H1 (cell line): ENCODE measurements around the gene CDKN2B. TPM values are rescaled to one million over a fixed set of nuclear protein-coding genes. Genes with fewer than 3 reads are reported as not detected.

ENCODE experiments used
- CTCF ChIA-PET: fragments of 300-600 bp; sonication (Branson Sonifier 250); formaldehyde crosslinking; loops from one replicate; lab custom pipeline; 2021; ENCODE audit not compliant: partially characterized antibody; lab: Charles Lee
- POLR2A ChIA-PET: fragments of 300-600 bp; sonication (Branson Sonifier 250); formaldehyde crosslinking; loops from one replicate; lab custom pipeline; 2021; ENCODE audit warnings: inconsistent platforms; ENCODE audit not compliant: partially characterized antibody; lab: Charles Lee
- DNase-seq, 2 experiments: peaks; one replicate each; pipeline versions ENCODE4 v3.0.0 to v3.0.0-alpha.2; 2010 to 2022; ENCODE audit warnings: low spot score in 2 of 2, low read depth in 1 of 2, mixed read lengths in 1 of 2
- FAIRE-seq: peaks from 2 replicates; lab custom pipeline; 2011; peaks lifted over from hg19 to GRCh38; lab: Jason Lieb, UNC
- H2AFZ ChIP-seq: 2 replicates; pipeline ENCODE4 v1.8.1; 2012; ENCODE audit warnings: low read length, inconsistent platforms
- H2AK5ac ChIP-seq: 2 replicates; pipeline ENCODE4 v1.6.1; 2013; ENCODE audit warnings: low read depth, low read length
- H2BK120ac ChIP-seq: replicated peaks from 2 replicates; pipeline ENCODE3; 2013; ENCODE audit warnings: low read depth, low read length, inconsistent platforms
- H2BK12ac ChIP-seq: 2 replicates; pipeline ENCODE4 v1.6.1; 2013; ENCODE audit warnings: low read depth, low read length
- H2BK15ac ChIP-seq: 2 replicates; pipeline ENCODE4 v1.6.1; 2013; ENCODE audit warnings: low read length
- H2BK20ac ChIP-seq: 2 replicates; pipeline ENCODE4 v1.6.1; 2013; ENCODE audit warnings: low read length
- H2BK5ac ChIP-seq: 2 replicates; pipeline ENCODE4 v1.6.1; 2013; ENCODE audit warnings: low read depth, low read length
- H3K14ac ChIP-seq: 2 replicates; pipeline ENCODE4 v1.6.1; 2013; ENCODE audit warnings: inconsistent platforms; ENCODE audit not compliant: insufficient read length
- H3K18ac ChIP-seq: 2 replicates; pipeline ENCODE4 v1.6.1; 2013; ENCODE audit warnings: low read length; ENCODE audit errors: extremely low read depth
- H3K23ac ChIP-seq: 2 replicates; pipeline ENCODE4 v1.6.1; 2013; ENCODE audit warnings: inconsistent platforms; ENCODE audit not compliant: insufficient read length
- H3K23me2 ChIP-seq: 2 replicates; pipeline ENCODE4 v1.6.1; 2013; ENCODE audit warnings: low read depth, low read length
- H3K27ac ChIP-seq: 2 replicates; pipeline ENCODE4 v1.6.1; 2011; ENCODE audit warnings: low read depth, low read length, inconsistent platforms
- H3K27me3 ChIP-seq, 4 experiments: replicated peaks in 1 of 4; 1 replicate in 1 of 4; 2 replicates in 3 of 4; pipeline versions ENCODE4 v1.6.1 to v1.8.1; 2011 to 2013; ENCODE audit warnings: low read length in 3 of 4, mild to moderate bottlenecking in 3 of 4, inconsistent platforms in 2 of 4, mixed read lengths in 2 of 4, moderate library complexity in 1 of 4; ENCODE audit not compliant: control insufficient read depth in 3 of 4, insufficient read depth in 3 of 4; ENCODE audit errors: extremely low read depth in 1 of 4
- H3K36me3 ChIP-seq, 4 experiments: 2 replicates each; pipeline versions ENCODE4 v1.6.1 to v1.8.1; 2011 to 2013; ENCODE audit warnings: mild to moderate bottlenecking in 4 of 4, low read length in 3 of 4, moderate library complexity in 2 of 4, control low read depth in 1 of 4, inconsistent platforms in 1 of 4; ENCODE audit not compliant: insufficient read depth in 4 of 4, control insufficient read depth in 2 of 4
- H3K4ac ChIP-seq: replicated peaks from 2 replicates; pipeline ENCODE3; 2013; ENCODE audit warnings: low read length, low read depth, mixed read lengths, inconsistent platforms; ENCODE audit not compliant: insufficient read length
- H3K4me1 ChIP-seq, 4 experiments: replicated peaks in 1 of 4; 1 replicate in 1 of 4; 2 replicates in 3 of 4; pipeline versions ENCODE4 v1.6.1 to v1.8.1; 2011 to 2013; ENCODE audit warnings: low read length in 3 of 4, inconsistent platforms in 2 of 4, mixed read lengths in 1 of 4; ENCODE audit not compliant: insufficient read depth in 4 of 4, control insufficient read depth in 3 of 4
- H3K4me2 ChIP-seq, 2 experiments: 2 replicates each; pipeline versions ENCODE4 v1.6.1 to v1.8.1; 2011 to 2013; ENCODE audit warnings: low read depth in 2 of 2, low read length in 2 of 2, control low read depth in 1 of 2, inconsistent platforms in 1 of 2, mild to moderate bottlenecking in 1 of 2; ENCODE audit not compliant: insufficient read depth in 1 of 2
- H3K4me3 ChIP-seq, 4 experiments: fragments of 200-600, 300-600 bp in 1 of 4; sonication (generic), shearing (Covaris generic), sonication (Bioruptor Twin) in 1 of 4; 2 replicates each; pipeline versions ENCODE4 v1.5.1 to v1.8.1; 2011 to 2016; ENCODE audit warnings: low read length in 4 of 4, low read depth in 3 of 4, control low read depth in 2 of 4, inconsistent platforms in 2 of 4, mild to moderate bottlenecking in 2 of 4, mixed read lengths in 1 of 4, moderate library complexity in 1 of 4; ENCODE audit not compliant: insufficient read depth in 2 of 4; ENCODE audit errors: extremely low read depth in 1 of 4
- H3K56ac ChIP-seq: replicated peaks from 2 replicates; pipeline ENCODE3; 2013; ENCODE audit warnings: low read depth, mild to moderate bottlenecking, mixed read lengths, low read length, inconsistent platforms; ENCODE audit not compliant: insufficient read length
- H3K79me1 ChIP-seq: 2 replicates; pipeline ENCODE4 v1.6.1; 2013; ENCODE audit warnings: low read depth, low read length, control low read depth
- H3K79me2 ChIP-seq, 2 experiments: 2 replicates each; pipeline versions ENCODE4 v1.6.1 to v1.8.1; 2012 to 2013; ENCODE audit warnings: low read length in 2 of 2, mild to moderate bottlenecking in 2 of 2, inconsistent platforms in 1 of 2; ENCODE audit not compliant: insufficient read depth in 2 of 2, control insufficient read depth in 1 of 2
- H3K9ac ChIP-seq, 4 experiments: replicated peaks in 1 of 4; 1 replicate in 1 of 4; 2 replicates in 3 of 4; pipeline versions ENCODE4 v1.6.1 to v1.8.1; 2011 to 2013; ENCODE audit warnings: low read depth in 3 of 4, low read length in 3 of 4, control low read depth in 2 of 4, mild to moderate bottlenecking in 2 of 4, moderate library complexity in 2 of 4, inconsistent platforms in 1 of 4; ENCODE audit errors: extremely low read depth in 1 of 4
- H3K9me3 ChIP-seq, 2 experiments: 2 replicates each; pipeline versions ENCODE4 v1.6.1 to v1.8.1; 2012 to 2013; ENCODE audit warnings: mild to moderate bottlenecking in 2 of 2, moderate library complexity in 2 of 2, control low read depth in 1 of 2, inconsistent platforms in 1 of 2, low read depth in 1 of 2, low read length in 1 of 2, mixed read lengths in 1 of 2; ENCODE audit not compliant: insufficient read depth in 2 of 2
- H4K20me1 ChIP-seq, 2 experiments: replicated peaks in 1 of 2; 2 replicates each; pipeline versions ENCODE3 to v1.8.1; 2011 to 2013; ENCODE audit warnings: inconsistent platforms in 2 of 2, low read length in 2 of 2, mild to moderate bottlenecking in 1 of 2; ENCODE audit not compliant: insufficient read depth in 2 of 2, control insufficient read depth in 1 of 2
- H4K5ac ChIP-seq: 2 replicates; pipeline ENCODE4 v1.6.1; 2013; ENCODE audit warnings: low read length, low read depth, mixed read lengths, inconsistent platforms; ENCODE audit not compliant: insufficient read length
- H4K8ac ChIP-seq: 2 replicates; pipeline ENCODE4 v1.8.0; 2013; ENCODE audit warnings: mild to moderate bottlenecking, moderate library complexity, low read length, inconsistent platforms; ENCODE audit not compliant: insufficient read depth; ENCODE audit errors: extremely low read depth
- H4K91ac ChIP-seq: replicated peaks from 2 replicates; pipeline ENCODE3; 2013; ENCODE audit warnings: low read length, mixed read lengths, inconsistent platforms; ENCODE audit not compliant: insufficient read length
- ASH2L ChIP-seq: fragments of 200-600, 300-600 bp; sonication (generic); IDR thresholded peaks from one replicate; pipeline ENCODE4 v1.7.1; 2017; ENCODE audit warnings: low read length
- CREB1 ChIP-seq: IDR thresholded peaks from 2 replicates; pipeline ENCODE4 v1.6.1; 2012; ENCODE audit warnings: inconsistent platforms
- KDM4A ChIP-seq: IDR thresholded peaks from one replicate; pipeline ENCODE4 v1.7.1; 2012; ENCODE audit warnings: low read depth, mild to moderate bottlenecking, moderate library complexity, low read length, inconsistent platforms; ENCODE audit not compliant: severe bottlenecking
- RBBP5 ChIP-seq: IDR thresholded peaks from 2 replicates; pipeline ENCODE4 v1.7.1; 2012; ENCODE audit warnings: low read depth, mild to moderate bottlenecking, inconsistent platforms, low read length, moderate library complexity, borderline replicate concordance
- SIN3A ChIP-seq, 2 experiments: IDR thresholded peaks in 1 of 2; conservative IDR thresholded peaks in 1 of 2; 2 replicates each; pipeline ENCODE4 v1.6.1; 2011 to 2012; ENCODE audit warnings: low read length in 2 of 2, improper control_type of control experiment in 1 of 2, low read depth in 1 of 2, mild to moderate bottlenecking in 1 of 2
- SP1 ChIP-seq: IDR thresholded peaks from 2 replicates; pipeline ENCODE4 v1.6.1; 2011; ENCODE audit warnings: low read depth, low read length
- WGBS, 2 experiments: shearing (Covaris generic) in 1 of 2; methylation state at CpG; one replicate each; pipeline versions ENCODE4 v1.1.6 to v1.1.7; 2013 to 2015; ENCODE audit warnings: low lambda C conversion rate in 2 of 2, mixed read lengths in 2 of 2, inconsistent platforms in 1 of 2, low coverage in 1 of 2, missing lambda C conversion rate in 1 of 2; ENCODE audit not compliant: insufficient replicate concordance in 2 of 2, insufficient coverage in 1 of 2, insufficient read length in 1 of 2; ENCODE audit errors: extremely low coverage in 1 of 2, missing lambda C conversion rate in 1 of 2; 5-methylcytosine and 5-hydroxymethylcytosine counted together
- polyA plus RNA-seq, 7 experiments: library from polyadenylated mRNA; depleted of rRNA in 3 of 7; stranded (reverse) in 5 of 7; unstranded in 2 of 7; fragments of >200 nt in 5 of 7; fragments of 200-250 nt in 2 of 7; gene quantifications; 1 replicate in 5 of 7; 2 replicates in 1 of 7; 4 replicates in 1 of 7; pipeline versions ENCODE4 v1.2.1 to v1.2.3, GENCODE V29; 2011 to 2013; ENCODE audit warnings: missing spikeins in 2 of 7, mixed read lengths in 2 of 7
- total RNA-seq: library from RNA; stranded (reverse); fragmentation: NEBNext Ultra II Directional; extraction: Animal tissue kit (Norgen Biotek cat#: 25700); gene quantifications from 2 replicates; pipeline ENCODE4 v1.2.1, GENCODE V29; 2021
- TF ChIP-seq, protein P1 (sequence below): IDR thresholded peaks from 2 replicates; pipeline ENCODE4 v1.6.1; 2011; ENCODE audit warnings: low read length, improper control_type of control experiment

The CDKN2B gene
- total and polyA plus RNA-seq, 2 of the 8 experiments (the other 6 are each of a cell fraction or from before 2014, with no cell fraction given) = 0.20 to 0.88 TPM

GRCh38 chr9:22005021-22005701 is 3.9 kb downstream of the CDKN2B start:
- Histone ChIP-seq H4K91ac (no peak overlapping the region), H3K36me3 (no peaks in the 10 kb centered on the region; a peak in 1 of 8 replicates), H3K56ac (no peak overlapping the region), H2AK5ac (no peak overlapping the region), H3K9ac (no peak overlapping the region), H3K18ac (no peak overlapping the region), H3K9me3 (no peaks in the 10 kb centered on the region), H2AFZ (0 out of 2 replicates have a peak overlapping the region, but pooled peaks have one; percentile 46), H4K20me1 (peaks cover 0 to 13% of the 10 kb centered on the region in 2 experiments), H3K79me2 (no peaks in the 10 kb centered on the region), H3K4me3 (peak overlapping the region; percentile 14 to 59 (median 34); a peak in 5 of 8 replicates), H2BK20ac (no peak overlapping the region), H2BK5ac (0 out of 2 replicates have a peak overlapping the region, but pooled peaks have one; percentile 9), H3K27me3 (peaks cover 29 to 74% (median 49%) of the 10 kb centered on the region in 4 experiments), H3K23ac (no peak overlapping the region), H3K27ac (no peak overlapping the region), H4K8ac (no peak overlapping the region; the same call in 1 of the 2 replicates), H2BK120ac (no peak overlapping the region), H3K79me1 (no peaks in the 10 kb centered on the region), H3K14ac (no peak overlapping the region), H3K4ac (no peak overlapping the region), H3K4me1 (peaks cover 3 to 11% (median 5%) of the 10 kb centered on the region in 4 experiments; a peak in 6 of 7 replicates), H2BK12ac (0 out of 2 replicates have a peak overlapping the region, but pooled peaks have one; percentile 22), H3K4me2 (peak overlapping the region; percentile 88 to 95), H2BK15ac (no peak overlapping the region), H3K23me2 (peaks cover 18% of the 10 kb centered on the region; the same call in 1 of the 2 replicates), H4K5ac (no peak overlapping the region)
- FAIRE-seq (no peak), DNase-seq (peak in 1 of 2 experiments; percentile 66)
- ChIA-PET CTCF (no interaction called here), POLR2A (no interaction called here)
- 3% methylated on average over 25 of the region's 25 CpGs; no CpG with 5 or more reads in 1 of the 2 experiments for WGBS, 2 experiments
- TF ChIP-seq ASH2L (peak; percentile 51), SIN3A (conservative IDR thresholded peaks at IDR 0.05 in 1 of 2, IDR thresholded peaks at IDR 0.05 in 1 of 2; ENCODE audit: low read depth in 1 of 2, low read length in 2 of 2) (0 out of 4 replicates have a peak, but pooled peaks of 1 of the 2 experiments have one; percentile 25), RBBP5 (0 out of 2 replicates have a peak, but pooled peaks have one; percentile 24), KDM4A (peak; percentile 44), CREB1 (0 out of 2 replicates have a peak, but pooled peaks have one; percentile 37), SP1 (0 out of 2 replicates have a peak, but pooled peaks have one; percentile 28)
- TF ChIP-seq, protein P1, sequence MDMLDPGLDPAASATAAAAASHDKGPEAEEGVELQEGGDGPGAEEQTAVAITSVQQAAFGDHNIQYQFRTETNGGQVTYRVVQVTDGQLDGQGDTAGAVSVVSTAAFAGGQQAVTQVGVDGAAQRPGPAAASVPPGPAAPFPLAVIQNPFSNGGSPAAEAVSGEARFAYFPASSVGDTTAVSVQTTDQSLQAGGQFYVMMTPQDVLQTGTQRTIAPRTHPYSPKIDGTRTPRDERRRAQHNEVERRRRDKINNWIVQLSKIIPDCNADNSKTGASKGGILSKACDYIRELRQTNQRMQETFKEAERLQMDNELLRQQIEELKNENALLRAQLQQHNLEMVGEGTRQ = 0 out of 2 replicates have a peak, but pooled peaks have one; percentile 14
